Fibroblast of villous mesenchyme (primary cell): ENCODE data around the gene PNPLA3. TPM values are rescaled to one million over a fixed set of nuclear protein-coding genes. Genes with fewer than 3 reads are reported as not detected.

Experiments used
- DNase-seq: peaks from one replicate; pipeline ENCODE4 v3.0.0-alpha.2; 2010; ENCODE audit warnings: low read depth
- H3K4me3 ChIP-seq: 2 replicates; pipeline ENCODE4 v1.5.1; 2011; ENCODE audit warnings: low read depth, mild to moderate bottlenecking, low read length
- CTCF ChIP-seq: IDR thresholded peaks from 2 replicates; pipeline ENCODE4 v1.5.1; 2012; ENCODE audit warnings: low read depth, mild to moderate bottlenecking, low read length; ENCODE audit not compliant: insufficient read depth
- total RNA-seq: library from RNA; depleted of rRNA; stranded (reverse); fragments of >200 nt; gene quantifications from 2 replicates; pipeline ENCODE4 v1.2.3, GENCODE V29; 2012

The PNPLA3 gene
- total RNA-seq, 1 donor, result 8.2 TPM

- no peak for DNase-seq
- TF ChIP-seq CTCF, result no peak
- no peak overlapping the region for H3K4me3 ChIP-seq
Observed at GRCh38 chr22:43971112-43971511, 47.5 kb downstream of the PNPLA3 start.

GRCh38 chr22:43972931-43973462 is 49.4 kb downstream of the PNPLA3 start:
- no peak overlapping the region for H3K4me3 ChIP-seq
- TF ChIP-seq CTCF, result no peak
- DNase-seq, result no peak

GRCh38 chr22:43974028-43974545 is 50.5 kb downstream of the PNPLA3 start:
- no peak for TF ChIP-seq CTCF

GRCh38 chr22:43975041-43975440 is 51.4 kb downstream of the PNPLA3 start:
- H3K4me3 ChIP-seq, result no peak overlapping the region
- TF ChIP-seq CTCF, result no peak

More at GRCh38 chr22:43974028-43974545, 50.5 kb downstream of the PNPLA3 start:
- H3K4me3 ChIP-seq, result no peak overlapping the region
- DNase-seq, result no peak

GRCh38 chr22:43976861-43977795 is 53.5 kb downstream of the PNPLA3 start:
- DNase-seq, result no peak
- no peak for TF ChIP-seq CTCF
- H3K4me3 ChIP-seq, result no peak overlapping the region

More at GRCh38 chr22:43975041-43975440, 51.4 kb downstream of the PNPLA3 start:
- DNase-seq, result no peak

GRCh38 chr22:43978558-43978957 is 55.0 kb downstream of the PNPLA3 start:
- H3K4me3 ChIP-seq, result no peak overlapping the region
- no peak for DNase-seq
- no peak for TF ChIP-seq CTCF
